ENCODE results near the gene CDK5RAP2.

The CDK5RAP2 gene

DNA sequence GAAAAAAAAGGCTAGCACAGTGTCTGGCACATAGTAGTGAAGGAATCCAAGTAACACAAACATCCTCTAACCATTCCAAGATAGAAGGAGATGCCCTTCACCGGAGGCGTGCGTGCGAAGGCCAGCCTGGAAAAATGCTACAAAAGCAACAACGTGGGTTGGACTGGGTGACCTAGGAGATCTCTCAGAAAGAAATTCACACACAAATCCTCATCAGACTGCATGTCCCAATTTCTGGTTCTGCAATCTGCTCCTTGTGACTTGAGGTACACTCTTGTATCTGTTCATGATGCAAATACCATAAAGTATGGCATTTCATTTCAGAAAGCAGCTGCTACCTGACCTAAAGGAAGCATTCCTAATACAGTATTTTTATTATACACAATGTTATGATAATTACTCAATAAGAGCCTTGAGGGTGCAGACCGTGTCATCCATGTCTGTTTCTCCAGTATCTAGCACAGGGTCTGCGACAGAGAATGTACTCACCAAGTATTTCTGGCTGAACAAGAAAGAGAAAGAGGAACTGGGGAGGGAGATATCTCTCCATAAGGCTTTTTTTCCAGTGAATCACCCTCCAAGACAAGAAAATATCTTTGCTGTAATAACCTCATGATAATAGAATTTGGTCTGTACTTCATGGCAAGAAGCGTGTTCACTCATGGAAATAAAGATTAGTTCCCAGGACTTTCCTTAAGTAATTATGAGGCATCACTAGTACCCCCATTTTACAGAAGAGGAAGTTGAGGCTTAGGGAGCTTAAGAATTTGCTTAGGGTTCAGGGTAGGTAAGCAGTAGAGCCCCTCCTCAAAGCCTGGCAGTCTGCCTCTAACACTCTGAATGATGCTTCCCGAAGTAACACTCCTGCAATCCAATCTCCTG is 138.3 kb downstream of the CDK5RAP2 start:
- in situ Hi-C loops (cut with HindIII; ENCODE audit: low sequenced_read_pairs): no loop called here

DNA sequence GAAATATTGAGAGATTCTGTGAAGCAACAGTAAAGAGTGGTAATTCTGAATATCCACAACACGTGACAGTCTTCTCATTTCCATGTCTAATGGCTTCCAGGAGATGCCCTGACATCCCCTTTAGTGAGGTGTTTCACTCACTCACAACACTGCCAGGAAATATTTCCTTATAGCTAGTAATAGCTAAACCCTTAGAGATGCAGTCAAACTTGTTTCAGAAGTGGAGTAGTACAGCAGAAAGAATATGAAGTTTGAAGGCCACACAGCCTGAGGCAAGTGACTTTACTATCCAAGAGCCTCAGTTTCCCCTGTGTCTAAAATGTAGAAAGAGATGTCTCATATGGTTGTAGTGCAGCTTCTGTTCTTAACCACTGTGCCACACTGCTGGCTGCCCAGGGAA is 139.2 kb downstream of the CDK5RAP2 start:
- in situ Hi-C loops (cut with HindIII; ENCODE audit: low sequenced_read_pairs): no loop called here

DNA sequence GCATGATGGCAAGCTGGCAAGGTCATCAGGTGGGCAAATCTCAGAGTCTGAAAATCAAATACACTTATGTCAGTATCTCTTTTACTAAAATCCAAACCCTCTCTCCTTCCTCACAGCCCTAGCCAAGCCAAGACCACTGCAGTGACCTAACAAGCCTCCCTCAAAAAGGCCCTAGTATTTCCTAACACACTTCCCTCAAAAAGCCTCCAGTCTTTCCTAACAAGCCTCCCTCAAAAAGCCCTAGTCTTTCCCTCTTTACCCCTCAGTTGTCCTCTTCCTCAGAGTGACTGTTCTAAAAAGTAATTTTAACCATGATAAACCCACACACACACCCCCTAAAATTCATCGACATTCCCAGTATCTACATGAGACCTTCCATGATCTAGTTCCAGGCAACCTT is 140.0 kb downstream of the CDK5RAP2 start:
- in situ Hi-C loops (cut with HindIII; ENCODE audit: low sequenced_read_pairs): no loop called here

DNA sequence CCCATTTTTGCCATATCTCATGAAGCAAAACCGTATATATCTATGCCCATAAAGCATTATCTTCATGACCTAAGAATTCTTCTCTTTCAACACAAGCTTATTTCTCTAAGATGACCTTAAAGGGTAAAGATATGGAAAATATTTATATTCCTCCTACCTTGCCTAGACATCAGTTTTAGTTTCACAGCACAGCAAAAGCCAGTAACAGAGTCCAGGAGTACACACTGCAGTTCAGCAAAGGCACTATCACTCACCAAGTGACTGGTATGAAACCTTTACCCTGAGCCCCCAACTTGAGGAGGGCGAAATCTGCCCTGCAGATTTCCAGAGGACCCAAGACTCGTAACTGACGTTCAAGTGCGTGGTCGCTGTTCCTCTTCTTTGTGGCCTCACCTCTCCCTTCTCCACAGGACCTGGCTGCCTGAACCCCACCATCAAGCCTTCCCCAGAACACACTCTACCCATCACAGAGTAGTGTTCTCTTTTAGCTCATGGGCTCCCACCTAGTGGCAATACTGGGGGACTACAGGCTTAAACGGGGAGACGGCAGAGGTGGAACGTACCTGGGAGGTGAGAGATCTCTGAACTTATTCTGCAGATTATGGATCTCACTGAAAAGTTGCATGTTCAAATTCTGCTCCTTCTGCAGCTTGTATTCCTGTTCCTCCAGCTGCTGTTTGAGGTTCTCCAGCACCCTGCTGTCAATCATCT is 141.0 kb downstream of the CDK5RAP2 start:
- in situ Hi-C loops (cut with HindIII; ENCODE audit: low sequenced_read_pairs): no loop called here

DNA sequence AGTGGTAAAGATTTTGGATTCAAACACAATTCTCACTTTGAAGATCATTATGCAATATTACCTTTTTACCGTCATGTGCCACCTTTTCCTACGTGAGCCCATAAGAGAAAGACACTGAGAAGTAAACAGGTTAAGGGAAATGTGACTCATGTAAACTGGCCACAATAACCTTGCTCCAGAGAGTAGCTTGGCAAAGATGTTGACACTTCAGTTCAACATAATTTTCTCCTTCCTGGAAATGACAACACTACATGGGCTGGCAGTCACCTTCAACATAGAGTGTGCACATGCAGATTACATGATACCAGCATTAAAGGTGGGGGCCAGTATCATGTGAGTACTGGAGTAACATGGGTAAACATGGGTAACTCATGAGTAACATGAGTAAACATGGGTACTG is 141.9 kb downstream of the CDK5RAP2 start:
- in situ Hi-C loops (cut with HindIII; ENCODE audit: low sequenced_read_pairs): no loop called here

DNA sequence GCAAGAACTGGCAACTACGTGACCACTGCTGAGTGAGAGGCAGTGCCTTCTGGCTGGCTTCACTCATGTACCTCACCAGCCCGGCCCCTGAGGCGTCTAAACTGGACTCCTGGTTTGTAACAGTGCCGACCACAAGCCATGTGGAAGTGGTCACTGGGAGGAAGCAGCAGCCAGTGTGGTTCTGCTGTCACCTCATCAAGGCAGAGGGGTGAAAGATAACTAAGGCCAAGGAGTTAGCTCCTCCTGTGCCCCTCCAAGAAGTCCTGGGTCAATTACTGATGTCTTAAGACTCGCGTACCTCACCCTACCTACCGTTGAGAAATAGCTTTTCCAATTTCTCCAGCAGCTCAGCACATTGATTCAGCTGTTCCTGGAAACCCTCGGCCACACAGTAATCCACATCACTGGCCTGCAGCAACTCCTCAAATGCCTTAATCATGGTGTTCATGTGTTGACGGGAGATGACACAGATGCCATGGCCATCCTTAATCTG is 142.9 kb downstream of the CDK5RAP2 start:
- in situ Hi-C loops (cut with HindIII; ENCODE audit: low sequenced_read_pairs): no loop called here

DNA sequence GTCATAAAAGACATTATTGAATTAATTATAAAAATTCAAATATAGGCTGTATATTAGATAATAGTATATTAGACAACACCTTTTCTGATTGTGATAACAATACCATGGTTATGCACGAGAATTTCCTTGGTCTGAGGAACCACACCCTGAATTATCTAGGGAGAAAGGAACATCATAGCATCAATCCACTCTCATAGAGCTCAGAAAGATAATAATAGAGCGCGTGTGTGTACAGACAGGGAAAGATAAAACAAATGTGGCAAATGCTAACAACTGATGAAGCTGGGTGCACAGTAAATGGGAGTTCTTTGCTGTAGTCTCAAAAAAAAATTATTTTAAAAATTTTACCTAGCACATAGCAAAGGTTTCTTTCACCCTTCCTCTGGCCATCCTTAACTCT is 143.5 kb downstream of the CDK5RAP2 start:
- in situ Hi-C loops (cut with HindIII; ENCODE audit: low sequenced_read_pairs): no loop called here

DNA sequence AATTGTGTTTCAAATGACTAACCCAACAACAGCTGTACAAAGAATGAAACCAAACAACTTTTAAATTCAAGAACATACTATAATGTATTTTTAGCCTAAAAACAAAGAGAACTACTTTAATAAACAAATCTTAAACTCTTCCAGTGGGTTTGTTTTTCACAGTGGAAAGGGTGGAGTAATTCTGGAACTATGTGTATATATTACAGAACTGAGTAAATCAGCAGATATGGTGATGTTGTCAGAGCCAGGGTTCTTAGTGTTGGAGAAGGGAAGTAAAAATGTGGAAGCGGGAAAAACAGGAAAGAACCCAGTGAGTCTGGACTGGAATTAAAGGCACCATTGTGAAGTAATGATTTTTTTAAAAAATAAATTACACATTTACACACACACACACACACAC is 144.9 kb downstream of the CDK5RAP2 start:
- in situ Hi-C loops (cut with HindIII; ENCODE audit: low sequenced_read_pairs): no loop called here

DNA sequence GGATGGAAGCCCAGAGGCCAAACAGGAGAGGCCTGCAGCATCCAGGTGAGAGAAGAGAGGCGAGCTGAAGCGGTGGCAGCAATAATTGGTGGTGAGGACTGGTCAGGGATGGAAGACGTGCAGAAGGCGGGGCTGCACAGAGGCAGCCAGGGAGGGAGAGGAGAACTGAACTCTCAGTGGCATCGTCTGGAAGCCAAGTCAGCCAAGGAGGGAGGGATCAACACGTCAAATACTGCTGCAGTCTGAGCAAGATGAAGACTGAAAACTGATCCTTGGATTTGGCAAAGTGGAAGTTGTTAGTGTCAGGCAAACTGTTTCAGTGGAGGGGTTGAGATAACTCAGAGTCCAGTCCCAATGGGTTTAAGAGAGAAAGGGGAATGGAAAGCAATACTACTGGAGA is 145.4 kb downstream of the CDK5RAP2 start:
- in situ Hi-C loops (cut with HindIII; ENCODE audit: low sequenced_read_pairs): no loop called here

DNA sequence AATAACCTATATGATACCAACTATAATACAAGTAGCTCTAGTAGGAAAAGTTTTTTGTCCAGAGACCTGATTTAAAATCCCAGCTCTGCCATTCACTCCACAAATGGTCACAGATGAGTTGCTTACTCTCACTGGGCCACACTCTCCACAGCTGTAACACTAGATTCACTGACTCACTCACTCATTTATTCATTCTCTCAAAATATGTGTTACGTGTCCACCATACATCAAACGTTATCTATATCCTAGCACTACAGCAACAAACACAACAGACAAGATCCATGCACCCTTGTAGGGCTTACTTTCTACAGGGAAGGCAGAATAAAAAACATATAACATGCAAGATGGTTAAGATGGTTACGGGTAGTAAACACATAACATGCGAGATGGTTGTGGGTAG is 146.3 kb downstream of the CDK5RAP2 start:
- in situ Hi-C loops (cut with HindIII; ENCODE audit: low sequenced_read_pairs): no loop called here

DNA sequence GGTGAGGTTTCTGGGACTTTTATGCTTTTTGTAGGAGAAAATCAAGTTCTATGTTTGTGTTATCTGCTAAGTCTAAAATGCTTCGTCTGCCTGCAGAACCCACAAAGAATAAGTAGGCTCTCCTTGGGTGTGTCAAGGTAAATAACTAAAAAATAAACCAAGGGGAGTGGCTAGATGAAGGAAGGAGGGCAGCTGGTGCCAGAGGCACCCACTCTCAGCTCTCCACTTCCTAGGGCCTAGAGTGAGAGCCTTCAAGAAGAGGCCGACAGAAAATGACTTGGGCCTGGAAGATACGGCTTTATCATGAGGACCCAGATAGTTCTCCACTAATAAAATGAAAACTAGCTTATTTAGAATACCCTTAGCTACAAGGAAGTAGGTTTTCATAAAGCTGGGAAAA is 147.4 kb downstream of the CDK5RAP2 start:
- in situ Hi-C loops (cut with HindIII; ENCODE audit: low sequenced_read_pairs): no loop called here

DNA sequence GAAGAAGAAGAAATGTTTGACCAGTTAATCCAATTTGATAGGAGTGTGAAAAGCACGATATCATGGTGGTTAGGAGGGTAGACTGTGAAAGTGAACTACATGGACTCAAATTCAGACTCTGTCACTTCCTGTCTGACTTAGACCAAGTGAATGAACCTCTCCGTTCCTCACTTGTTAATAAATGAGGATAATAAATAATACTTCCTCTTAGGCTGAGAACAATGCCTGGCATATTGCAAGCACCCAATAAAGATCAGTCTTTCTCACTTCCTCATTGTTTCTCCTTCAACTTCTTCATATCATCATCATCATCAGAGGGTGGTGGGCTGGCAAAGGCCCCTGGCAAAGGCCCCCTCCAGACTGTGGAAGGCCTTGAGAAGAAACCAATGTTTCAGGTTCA is 148.7 kb downstream of the CDK5RAP2 start:
- in situ Hi-C loops (cut with HindIII; ENCODE audit: low sequenced_read_pairs): no loop called here

DNA sequence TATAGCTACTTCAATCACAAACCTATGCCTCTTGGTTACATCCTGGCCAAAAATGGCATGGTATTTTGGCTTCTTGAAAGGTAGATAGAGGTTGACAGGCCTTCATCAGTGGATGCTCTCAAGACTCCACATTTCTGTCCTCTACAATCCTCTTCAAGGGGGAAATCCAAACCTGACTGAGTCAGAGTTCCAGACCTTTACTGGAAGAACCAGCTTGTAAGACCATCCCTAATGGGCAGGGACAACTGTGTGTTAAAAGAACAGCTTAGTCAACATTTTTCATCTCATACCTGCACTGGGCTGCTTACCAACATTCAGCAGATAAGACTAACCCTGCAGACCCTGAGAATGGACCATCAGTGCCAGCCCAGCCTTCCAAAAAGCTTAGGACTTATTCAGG is 155.7 kb downstream of the CDK5RAP2 start:
- in situ Hi-C loops (cut with HindIII; ENCODE audit: low sequenced_read_pairs): no loop called here

DNA sequence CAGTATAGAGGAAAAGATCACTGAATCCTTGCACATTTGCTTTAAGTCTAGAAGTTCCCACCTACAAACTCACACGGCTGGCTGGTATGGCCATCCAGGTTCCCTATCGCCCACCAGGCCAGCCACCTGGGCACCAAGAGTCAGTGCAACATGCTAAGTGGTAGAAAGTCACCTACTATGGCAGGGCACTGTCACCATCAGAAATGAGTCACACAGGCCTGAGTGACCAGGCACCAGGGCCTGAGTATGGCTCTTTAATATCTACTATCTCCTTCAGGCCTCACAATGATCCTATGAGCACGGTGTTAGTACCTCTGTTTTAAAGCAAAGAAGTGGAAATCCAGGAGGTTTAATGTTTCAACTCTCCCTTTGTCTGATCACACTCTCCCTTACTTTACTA is 156.2 kb downstream of the CDK5RAP2 start:
- in situ Hi-C loops (cut with HindIII; ENCODE audit: low sequenced_read_pairs): no loop called here

DNA sequence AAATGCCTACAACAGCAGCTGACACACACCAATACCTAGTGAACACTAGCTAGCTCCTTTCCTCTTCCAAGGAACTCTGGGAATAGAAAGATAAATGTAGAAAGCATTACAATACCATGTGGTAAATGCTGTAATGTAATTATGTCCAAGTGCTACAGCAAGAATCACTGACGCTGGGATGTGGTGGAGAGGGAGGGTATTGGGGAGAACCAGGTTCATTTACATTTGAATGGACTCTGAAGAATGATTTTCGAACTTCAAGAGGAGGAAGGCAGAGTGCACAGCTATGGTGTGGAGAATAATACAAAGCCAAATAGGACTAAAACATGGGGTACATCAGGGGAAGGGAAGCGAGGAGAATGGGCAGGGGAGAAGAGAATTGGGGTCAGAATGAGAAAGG is 158.0 kb downstream of the CDK5RAP2 start:
- in situ Hi-C loops (cut with HindIII; ENCODE audit: low sequenced_read_pairs): no loop called here

DNA sequence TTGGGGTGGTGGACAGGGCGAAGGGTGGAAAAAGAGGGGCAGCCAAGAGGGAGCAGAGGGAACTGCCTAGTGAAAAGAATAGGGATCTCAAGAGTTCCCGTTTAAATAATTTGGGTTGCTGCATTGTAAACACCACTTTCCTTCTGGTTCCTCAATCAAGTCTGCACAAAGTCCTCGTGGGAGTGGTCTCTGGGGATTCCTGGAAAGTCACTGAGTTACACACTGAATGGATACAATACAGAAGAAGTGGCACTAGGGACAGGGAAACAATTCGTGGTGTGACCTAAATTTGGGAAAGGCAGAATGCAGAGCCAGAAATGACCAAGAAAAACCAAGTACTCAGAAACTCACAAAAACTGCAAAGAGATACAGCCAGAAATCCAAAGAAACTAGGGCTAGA is 161.7 kb downstream of the CDK5RAP2 start:
- in situ Hi-C loops (cut with HindIII; ENCODE audit: low sequenced_read_pairs): no loop called here

DNA sequence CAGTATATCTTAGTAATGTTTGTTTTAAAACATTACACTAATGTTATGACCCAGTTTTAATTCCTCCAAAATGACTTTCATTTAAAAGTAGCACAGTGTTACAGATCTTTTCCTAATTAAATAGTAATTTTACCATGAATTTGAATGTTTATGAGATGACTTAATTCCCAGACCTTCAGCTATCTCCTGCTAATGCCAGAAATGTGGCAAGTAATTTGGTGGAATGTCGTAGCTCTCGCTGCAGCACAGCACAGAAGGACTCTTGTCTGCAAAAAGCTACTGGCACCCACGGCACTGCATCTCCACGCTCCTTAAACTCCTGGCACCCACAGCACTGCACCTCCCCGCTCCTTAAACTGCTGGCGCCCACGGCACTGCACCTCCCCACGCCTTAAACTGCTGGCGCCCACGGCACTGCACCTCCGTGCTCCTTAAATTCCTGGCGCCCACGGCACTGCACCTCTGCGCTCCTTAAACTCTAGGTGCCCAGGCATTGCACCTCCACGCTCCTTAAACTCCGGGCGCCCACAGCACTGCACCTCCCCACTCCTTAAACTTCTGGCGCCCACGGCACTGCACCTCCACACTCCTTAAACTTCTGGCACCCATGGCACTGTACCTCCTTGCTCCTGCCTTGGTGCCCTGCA is 163.1 kb downstream of the CDK5RAP2 start:
- in situ Hi-C loops (cut with HindIII; ENCODE audit: low sequenced_read_pairs): no loop called here

DNA sequence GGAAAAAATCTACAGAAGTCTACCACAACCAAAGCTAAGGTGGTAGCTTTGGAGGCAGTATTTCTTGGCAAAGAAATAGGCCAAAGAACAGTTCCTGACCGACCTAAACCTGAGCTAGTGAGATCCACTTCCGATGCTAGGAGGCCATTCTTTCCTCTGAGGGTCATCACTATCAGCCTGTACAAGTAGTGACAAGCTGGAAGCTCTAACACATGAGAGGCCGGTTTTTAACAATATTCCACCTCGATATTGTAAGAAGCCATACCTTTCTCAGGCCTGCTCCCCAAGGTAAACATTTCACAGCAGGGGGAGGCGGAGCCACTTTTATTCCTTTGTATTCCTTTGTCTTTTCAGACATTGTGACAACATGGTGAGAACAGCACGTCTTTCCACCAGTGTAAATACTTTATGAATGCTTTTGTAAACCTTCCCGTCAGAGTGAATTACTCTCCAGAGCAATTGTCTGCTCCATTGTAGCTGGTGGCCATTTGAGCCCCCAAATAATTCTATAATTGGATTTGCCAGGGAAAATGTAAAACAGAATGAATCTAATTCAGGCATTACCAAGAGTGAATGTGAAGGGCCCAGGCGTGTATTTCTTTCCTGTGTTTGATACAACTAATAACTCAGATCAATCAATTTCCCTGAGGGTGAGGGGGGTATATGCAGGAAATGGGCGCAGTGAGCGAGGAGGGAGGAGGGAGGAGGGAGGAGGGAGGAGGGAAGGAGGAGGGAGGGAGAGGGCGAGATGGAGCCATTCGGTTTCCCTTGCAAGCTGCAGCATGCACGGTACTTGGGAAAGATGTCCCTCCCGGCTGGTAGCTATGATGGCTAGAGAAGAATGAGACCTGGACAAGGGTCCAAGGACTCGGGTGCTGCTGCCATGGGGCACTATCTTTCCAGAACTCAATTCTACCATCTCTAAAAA is 166.6 kb downstream of the CDK5RAP2 start:
- in situ Hi-C loops (cut with HindIII; ENCODE audit: low sequenced_read_pairs): no loop called here

DNA sequence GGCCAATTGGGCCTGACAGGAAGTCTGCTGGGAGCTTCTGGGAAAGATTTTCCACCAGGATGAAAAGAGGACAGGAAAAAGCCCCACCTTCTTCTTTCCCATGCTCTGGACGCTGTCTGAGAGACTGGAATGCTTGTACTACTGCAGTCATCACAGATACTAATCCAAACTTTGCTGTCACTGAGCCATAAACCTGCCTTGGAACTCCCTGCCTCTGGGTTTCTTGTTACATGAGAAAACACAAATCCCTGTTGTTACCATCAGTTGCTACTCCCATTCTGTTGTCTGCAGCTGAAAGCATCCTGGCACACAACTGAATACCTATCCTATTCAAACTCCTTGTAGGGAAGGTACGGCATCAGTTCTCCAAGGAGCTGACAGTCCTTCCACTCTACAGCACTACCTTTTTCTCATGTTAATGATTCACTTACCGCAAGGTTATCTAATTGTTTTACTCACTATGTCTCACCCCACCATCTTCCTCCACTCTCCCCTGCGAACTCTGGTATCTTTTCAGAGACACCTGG is 167.5 kb downstream of the CDK5RAP2 start:
- in situ Hi-C loops (cut with HindIII; ENCODE audit: low sequenced_read_pairs): no loop called here

DNA sequence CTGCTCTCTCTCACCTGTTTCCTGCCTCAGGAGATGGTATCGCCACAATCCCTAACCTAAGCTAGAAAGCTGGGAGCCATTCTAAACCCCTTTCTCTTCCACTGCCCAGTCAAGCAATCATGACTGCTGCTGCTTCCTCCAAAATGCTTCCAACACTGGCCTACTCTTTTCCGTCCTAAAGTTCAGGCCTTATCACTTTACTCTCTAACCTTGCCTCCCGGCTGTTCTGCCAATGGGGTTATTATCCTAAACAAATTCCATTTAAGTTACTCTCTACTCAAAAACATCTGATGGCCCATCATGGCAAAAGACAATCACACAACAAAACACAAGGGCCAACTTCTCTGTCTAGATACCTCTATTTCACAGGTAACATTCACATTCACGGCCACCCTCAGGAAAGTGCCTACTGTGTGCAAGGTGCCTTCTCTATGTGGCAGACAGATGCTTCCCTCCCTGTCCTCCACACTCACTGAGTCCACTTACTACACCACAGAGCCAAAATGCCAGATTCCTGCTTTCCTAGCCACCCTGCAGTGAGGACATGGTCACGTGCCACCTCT is 168.0 kb downstream of the CDK5RAP2 start:
- in situ Hi-C loops (cut with HindIII; ENCODE audit: low sequenced_read_pairs): no loop called here
